ENCODE measurements around the gene MYO5C.

DNA sequence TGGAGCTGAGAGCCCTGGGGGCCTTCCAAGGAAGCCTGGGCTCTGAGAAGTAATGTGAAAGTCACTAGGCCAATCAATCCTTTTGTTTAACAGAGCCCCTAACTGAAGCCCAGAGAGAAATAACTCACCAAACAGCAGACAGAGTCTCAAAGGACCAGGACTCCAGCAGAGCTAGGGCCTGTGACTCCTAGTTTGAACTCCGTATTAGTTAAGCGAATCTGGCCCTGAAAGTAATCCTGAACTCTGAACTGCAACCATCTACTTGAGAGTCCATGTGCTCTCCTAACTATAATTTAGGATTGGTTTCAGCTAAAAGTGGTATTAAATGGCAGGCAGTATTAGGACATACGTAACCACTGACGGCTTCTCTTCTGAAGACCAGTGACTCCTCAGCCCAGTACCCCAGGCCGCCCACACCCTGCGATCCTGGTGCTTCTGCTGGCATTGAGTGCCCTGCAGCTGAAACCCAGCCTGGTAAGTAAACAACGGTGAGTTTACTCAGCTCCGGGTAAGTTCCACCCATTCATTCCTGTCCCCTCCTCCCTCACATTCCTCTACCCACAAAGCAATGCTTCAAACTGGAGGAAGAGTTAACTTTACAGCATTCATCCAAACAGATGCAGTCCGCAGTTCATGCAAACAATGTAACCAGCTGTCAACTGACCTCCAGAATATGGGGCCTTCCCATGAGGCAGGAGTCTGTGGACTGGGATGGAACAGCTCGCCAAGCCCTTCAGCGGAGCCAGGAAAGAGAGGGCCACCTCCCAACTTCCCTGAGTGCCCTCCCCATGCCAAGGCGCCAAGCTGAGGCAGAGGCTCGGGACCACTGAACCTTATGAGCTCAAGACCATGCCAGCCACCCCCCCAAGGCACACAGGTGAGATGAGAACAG is 7.3 kb downstream of the MYO5C start:
- TF ChIP-seq, protein P1, sequence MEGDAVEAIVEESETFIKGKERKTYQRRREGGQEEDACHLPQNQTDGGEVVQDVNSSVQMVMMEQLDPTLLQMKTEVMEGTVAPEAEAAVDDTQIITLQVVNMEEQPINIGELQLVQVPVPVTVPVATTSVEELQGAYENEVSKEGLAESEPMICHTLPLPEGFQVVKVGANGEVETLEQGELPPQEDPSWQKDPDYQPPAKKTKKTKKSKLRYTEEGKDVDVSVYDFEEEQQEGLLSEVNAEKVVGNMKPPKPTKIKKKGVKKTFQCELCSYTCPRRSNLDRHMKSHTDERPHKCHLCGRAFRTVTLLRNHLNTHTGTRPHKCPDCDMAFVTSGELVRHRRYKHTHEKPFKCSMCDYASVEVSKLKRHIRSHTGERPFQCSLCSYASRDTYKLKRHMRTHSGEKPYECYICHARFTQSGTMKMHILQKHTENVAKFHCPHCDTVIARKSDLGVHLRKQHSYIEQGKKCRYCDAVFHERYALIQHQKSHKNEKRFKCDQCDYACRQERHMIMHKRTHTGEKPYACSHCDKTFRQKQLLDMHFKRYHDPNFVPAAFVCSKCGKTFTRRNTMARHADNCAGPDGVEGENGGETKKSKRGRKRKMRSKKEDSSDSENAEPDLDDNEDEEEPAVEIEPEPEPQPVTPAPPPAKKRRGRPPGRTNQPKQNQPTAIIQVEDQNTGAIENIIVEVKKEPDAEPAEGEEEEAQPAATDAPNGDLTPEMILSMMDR (IDR thresholded peaks at IDR 0.05) = no peak
- TF ChIP-seq POLR2AphosphoS5 (IDR thresholded peaks at IDR 0.05; ENCODE audit: low read depth, low read length) (peak; percentile 71), SIN3A (IDR thresholded peaks at IDR 0.05; ENCODE audit: borderline replicate concordance, insufficient read depth, low read depth, low read length) (0 out of 2 replicates have a peak, but pooled peaks have one; percentile 45), TCF7L2 (IDR thresholded peaks at IDR 0.05; ENCODE audit: low read depth, low read length) (no peak)
- TF ChIP-seq, protein P2, sequence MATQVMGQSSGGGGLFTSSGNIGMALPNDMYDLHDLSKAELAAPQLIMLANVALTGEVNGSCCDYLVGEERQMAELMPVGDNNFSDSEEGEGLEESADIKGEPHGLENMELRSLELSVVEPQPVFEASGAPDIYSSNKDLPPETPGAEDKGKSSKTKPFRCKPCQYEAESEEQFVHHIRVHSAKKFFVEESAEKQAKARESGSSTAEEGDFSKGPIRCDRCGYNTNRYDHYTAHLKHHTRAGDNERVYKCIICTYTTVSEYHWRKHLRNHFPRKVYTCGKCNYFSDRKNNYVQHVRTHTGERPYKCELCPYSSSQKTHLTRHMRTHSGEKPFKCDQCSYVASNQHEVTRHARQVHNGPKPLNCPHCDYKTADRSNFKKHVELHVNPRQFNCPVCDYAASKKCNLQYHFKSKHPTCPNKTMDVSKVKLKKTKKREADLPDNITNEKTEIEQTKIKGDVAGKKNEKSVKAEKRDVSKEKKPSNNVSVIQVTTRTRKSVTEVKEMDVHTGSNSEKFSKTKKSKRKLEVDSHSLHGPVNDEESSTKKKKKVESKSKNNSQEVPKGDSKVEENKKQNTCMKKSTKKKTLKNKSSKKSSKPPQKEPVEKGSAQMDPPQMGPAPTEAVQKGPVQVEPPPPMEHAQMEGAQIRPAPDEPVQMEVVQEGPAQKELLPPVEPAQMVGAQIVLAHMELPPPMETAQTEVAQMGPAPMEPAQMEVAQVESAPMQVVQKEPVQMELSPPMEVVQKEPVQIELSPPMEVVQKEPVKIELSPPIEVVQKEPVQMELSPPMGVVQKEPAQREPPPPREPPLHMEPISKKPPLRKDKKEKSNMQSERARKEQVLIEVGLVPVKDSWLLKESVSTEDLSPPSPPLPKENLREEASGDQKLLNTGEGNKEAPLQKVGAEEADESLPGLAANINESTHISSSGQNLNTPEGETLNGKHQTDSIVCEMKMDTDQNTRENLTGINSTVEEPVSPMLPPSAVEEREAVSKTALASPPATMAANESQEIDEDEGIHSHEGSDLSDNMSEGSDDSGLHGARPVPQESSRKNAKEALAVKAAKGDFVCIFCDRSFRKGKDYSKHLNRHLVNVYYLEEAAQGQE (IDR thresholded peaks at IDR 0.05; ENCODE audit: insufficient read depth in 1 of 2, low read depth in 2 of 2, low read length in 1 of 2) = no peak

Measured in Panc1 (cell line).